Tibial nerve (tissue), 4 donors: Measurements from ENCODE around the gene URB1.
A peak's percentile ranks its signal among the peaks of the same experiment; 100 is the strongest.

Experiments used
- CTCF ChIP-seq, 5 experiments: fragments of 200-600 bp in 3 of 5; fragments of 450-650 bp in 2 of 5; sonication (generic) in 3 of 5; IDR thresholded peaks; one replicate each; pipeline ENCODE4 v1.5.1; 2016 to 2019; ENCODE audit warnings: antibody characterized with exemption in 5 of 5, mild to moderate bottlenecking in 3 of 5, moderate library complexity in 2 of 5
- EP300 ChIP-seq, 2 donors: sonication (generic); formaldehyde crosslinking; IDR thresholded peaks; one replicate each; pipeline ENCODE4 v1.6.1; 2017; ENCODE audit warnings: antibody characterized with exemption in 2 of 2, mild to moderate bottlenecking in 1 of 2
- POLR2A ChIP-seq, 2 donors: fragments of 450-650 bp; IDR thresholded peaks; one replicate each; pipeline ENCODE4 v1.6.1; 2017; ENCODE audit warnings: antibody characterized with exemption in 2 of 2, mild to moderate bottlenecking in 2 of 2, moderate library complexity in 2 of 2

DNA sequence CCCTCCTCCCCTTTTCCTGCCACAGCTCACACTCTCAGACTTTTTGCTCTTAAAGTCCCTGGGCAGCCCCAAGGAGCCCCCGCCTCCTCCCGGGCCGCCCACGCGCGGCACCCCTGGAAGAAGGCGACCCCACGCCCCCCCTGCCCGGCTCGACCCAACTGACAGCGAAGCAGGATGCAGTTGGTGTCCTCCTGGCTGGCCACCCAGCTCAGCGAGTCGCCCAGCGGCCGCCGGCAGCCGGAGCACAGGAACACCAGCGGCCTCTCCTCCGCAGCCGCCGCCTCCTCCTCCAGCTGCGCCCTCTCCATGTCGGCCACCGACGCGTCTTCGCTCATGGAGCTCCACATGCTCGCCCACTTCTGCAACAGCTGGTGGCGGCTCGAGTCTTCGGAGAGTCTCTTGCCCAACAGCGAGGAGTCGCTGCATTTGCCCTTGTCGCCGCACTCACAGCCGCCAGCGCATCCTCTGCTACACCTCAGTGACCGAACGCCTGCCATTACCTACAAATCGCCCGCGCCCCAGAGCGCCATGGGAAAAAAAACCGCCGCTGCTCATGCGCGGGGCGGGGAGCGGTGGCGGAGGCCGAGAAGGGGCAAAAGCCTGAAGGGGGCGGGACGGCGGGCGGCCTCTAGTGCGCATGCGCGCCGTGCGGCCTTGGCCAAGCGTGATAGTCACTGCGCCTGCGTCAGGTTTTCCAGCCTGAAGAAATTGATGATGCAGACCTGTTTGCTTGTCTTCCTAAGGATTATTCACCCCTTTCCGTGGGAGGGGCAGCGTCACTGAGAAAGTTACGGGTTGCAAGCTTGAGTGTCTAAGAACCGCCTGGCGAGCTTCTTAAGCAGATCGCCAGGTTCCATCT is 114.1 kb downstream of the URB1 start, which contains the start of gene MIS18A:
- peak in 2 of 5 experiments; percentile 30 to 61 for TF ChIP-seq CTCF (IDR thresholded peaks at IDR 0.05)
- peak in 1 of 2 donors; percentile 59 for TF ChIP-seq POLR2A (IDR thresholded peaks at IDR 0.05)
- peak; percentile 87 to 96 for TF ChIP-seq EP300 (IDR thresholded peaks at IDR 0.05)
